ENCODE measurements around the gene BMX. TPM values are rescaled to one million over a fixed set of nuclear protein-coding genes. Genes with fewer than 3 reads are reported as not detected.

The BMX gene
- total RNA-seq, 1 donor = 0.10 TPM

- no peaks in the 10 kb centered on the region for H3K9me3 ChIP-seq (ENCODE audit: low read depth, low read length)
These were observed 4.8 kb upstream of the BMX start for GRCh38 chrX:15495801-15496200.

DNA sequence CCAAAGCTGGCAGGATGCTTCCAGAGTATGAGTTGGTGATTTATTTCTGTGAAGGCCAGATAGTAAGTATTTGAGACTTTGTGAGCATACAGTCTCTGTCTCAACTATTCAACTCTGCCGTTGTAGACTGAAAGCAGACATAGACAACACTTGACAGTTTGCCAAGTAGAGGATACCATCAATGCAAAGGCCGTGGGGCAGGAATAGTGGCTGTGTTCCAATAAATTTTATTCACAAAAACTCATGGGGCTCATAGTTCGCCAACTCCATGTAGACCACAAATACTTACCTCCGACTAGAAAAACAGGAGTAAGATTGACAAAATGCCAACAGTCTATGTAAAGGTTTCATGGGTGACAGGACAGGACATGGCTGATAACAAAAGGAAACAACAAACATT lies 3.8 kb upstream of the BMX start:
- Histone ChIP-seq H3K4me3 (ENCODE audit: low read length) (no peak overlapping the region), H3K27me3 (ENCODE audit: insufficient read depth, low read length) (no peaks in the 10 kb centered on the region), H3K9me3 (ENCODE audit: low read depth, low read length) (no peaks in the 10 kb centered on the region), H3K4me1 (ENCODE audit: insufficient read depth, low read length) (peaks cover 4% of the 10 kb centered on the region)

More at GRCh38 chrX:15495801-15496200, 4.8 kb upstream of the BMX start:
- H3K4me3 ChIP-seq (ENCODE audit: low read length) = no peak overlapping the region
- H3K4me1 ChIP-seq (ENCODE audit: insufficient read depth, low read length) = peaks cover 4% of the 10 kb centered on the region
- no peaks in the 10 kb centered on the region for H3K27me3 ChIP-seq (ENCODE audit: insufficient read depth, low read length)

DNA sequence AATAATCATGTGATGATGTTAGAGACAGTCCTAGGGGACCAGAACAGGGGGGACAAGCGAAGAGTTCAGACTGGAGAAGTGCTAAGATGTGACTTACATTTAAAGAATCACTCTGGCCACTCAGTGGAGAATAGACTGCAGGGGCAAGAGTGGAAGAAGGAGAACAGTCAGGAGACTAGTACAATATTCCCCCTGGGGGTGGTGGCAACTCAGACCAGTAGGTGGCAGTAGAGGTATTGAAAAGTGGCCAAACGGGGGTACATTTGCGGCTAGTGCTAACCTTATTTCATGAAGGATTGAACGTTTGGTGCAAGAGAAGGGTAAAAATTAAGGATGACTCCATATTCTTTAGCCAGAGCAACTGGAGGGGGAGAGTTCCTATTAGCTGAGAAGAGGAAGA lies 2.7 kb upstream of the BMX start:
- H3K4me1 ChIP-seq (ENCODE audit: insufficient read depth, low read length) = peaks cover 4% of the 10 kb centered on the region
- no peaks in the 10 kb centered on the region for H3K9me3 ChIP-seq (ENCODE audit: low read depth, low read length)
- H3K27me3 ChIP-seq (ENCODE audit: insufficient read depth, low read length) = no peaks in the 10 kb centered on the region
- H3K4me3 ChIP-seq (ENCODE audit: low read length) = no peak overlapping the region

DNA sequence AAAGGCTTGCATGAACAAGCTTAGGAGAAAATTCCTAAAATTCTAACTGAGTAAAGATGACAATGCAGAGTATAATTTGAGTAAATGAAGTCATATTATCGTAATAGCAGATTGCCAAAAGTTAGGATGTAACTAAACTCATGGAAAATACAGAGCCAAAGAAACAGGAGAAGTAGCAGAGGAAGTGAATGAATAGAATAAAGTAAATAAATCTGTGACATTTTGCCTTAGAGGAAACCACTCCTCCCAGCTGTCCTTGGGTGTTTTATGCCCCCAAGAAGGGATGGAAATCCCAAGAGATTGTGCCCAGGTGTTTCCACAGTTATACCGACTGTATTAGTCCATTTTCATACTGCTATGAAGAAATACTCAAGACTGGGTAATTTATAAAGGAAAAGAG lies 1.9 kb upstream of the BMX start:
- Histone ChIP-seq H3K4me3 (ENCODE audit: low read length) (no peak overlapping the region), H3K27me3 (ENCODE audit: insufficient read depth, low read length) (no peaks in the 10 kb centered on the region), H3K9me3 (ENCODE audit: low read depth, low read length) (no peaks in the 10 kb centered on the region), H3K4me1 (ENCODE audit: insufficient read depth, low read length) (no peaks in the 10 kb centered on the region)

DNA sequence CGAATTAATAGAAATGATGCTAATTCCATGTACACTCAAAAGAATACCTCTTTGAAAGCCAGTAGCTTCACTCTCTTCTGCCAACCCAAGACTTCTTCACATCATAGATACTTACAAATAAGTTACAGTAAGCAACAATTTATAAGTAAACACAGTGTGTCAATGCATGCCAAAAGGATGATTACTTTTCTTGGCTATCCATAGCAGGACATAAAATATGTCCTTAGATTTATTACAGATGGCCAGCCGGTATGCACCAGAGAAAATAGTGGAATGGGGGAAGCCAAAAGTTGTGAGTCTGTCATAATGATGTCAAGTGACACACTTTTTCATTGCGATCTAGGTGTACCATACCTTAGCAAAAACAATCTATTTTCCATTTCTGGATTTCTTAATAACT lies 631 bp upstream of the BMX start:
- no peaks in the 10 kb centered on the region for H3K4me1 ChIP-seq (ENCODE audit: insufficient read depth, low read length)
- H3K4me3 ChIP-seq (ENCODE audit: low read length) = no peak overlapping the region
- no peaks in the 10 kb centered on the region for H3K27me3 ChIP-seq (ENCODE audit: insufficient read depth, low read length)
- H3K9me3 ChIP-seq (ENCODE audit: low read depth, low read length) = no peaks in the 10 kb centered on the region

- Histone ChIP-seq H3K4me3 (ENCODE audit: low read length) (no peak overlapping the region), H3K27me3 (ENCODE audit: insufficient read depth, low read length) (no peaks in the 10 kb centered on the region), H3K9me3 (ENCODE audit: low read depth, low read length) (no peaks in the 10 kb centered on the region), H3K4me1 (ENCODE audit: insufficient read depth, low read length) (no peaks in the 10 kb centered on the region)
These were observed 899 bp downstream of the BMX start for GRCh38 chrX:15501506-15501905.

DNA sequence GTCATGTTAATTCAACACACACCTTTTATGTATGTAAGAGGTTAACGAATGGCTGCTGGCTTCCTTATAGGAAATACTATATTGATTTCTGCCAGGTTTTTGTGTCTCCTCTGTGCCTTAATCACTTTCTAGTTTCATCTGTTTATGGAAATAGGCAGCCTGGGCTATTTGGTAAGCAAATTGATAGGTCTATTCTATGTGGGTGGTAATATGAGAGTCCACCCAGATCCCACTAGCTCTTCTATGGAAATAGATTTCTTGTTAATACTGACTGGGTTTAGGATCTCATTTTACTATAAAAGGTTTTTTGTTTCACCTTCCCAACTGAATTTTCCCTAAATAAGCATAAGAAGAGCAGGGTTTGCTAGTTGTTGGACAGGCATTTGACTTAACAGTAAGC lies 4.1 kb downstream of the BMX start:
- H3K9me3 ChIP-seq (ENCODE audit: low read depth, low read length) = no peaks in the 10 kb centered on the region
- no peaks in the 10 kb centered on the region for H3K4me1 ChIP-seq (ENCODE audit: insufficient read depth, low read length)
- H3K27me3 ChIP-seq (ENCODE audit: insufficient read depth, low read length) = no peaks in the 10 kb centered on the region
- no peak overlapping the region for H3K4me3 ChIP-seq (ENCODE audit: low read length)

DNA sequence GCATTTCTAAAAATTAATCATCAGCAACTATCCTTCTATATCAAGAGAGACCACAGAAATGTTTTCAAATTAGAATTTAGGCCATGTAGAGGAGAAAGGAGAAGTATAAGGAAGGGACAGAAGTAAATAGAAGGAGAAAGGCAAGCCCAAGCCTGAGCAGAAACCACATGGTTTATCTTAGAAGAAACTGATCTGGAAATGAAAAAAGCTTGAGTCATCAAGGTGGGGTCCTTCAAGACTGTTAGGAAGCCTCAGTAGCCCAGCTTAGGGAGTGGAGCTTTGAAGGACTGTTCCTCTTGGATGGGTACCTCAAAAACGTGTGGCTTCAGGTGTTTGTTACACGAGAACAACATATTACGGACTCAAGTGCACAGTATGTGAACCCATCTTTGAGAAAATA lies 4.5 kb downstream of the BMX start:
- no peaks in the 10 kb centered on the region for H3K9me3 ChIP-seq (ENCODE audit: low read depth, low read length)
- H3K4me3 ChIP-seq (ENCODE audit: low read length) = no peak overlapping the region
- no peaks in the 10 kb centered on the region for H3K27me3 ChIP-seq (ENCODE audit: insufficient read depth, low read length)
- H3K4me1 ChIP-seq (ENCODE audit: insufficient read depth, low read length) = no peaks in the 10 kb centered on the region

GRCh38 chrX:15507005-15507404 lies 6.4 kb downstream of the BMX start:
- Histone ChIP-seq H3K4me3 (ENCODE audit: low read length) (no peak overlapping the region), H3K9me3 (ENCODE audit: low read depth, low read length) (no peaks in the 10 kb centered on the region), H3K4me1 (ENCODE audit: insufficient read depth, low read length) (no peaks in the 10 kb centered on the region), H3K27me3 (ENCODE audit: insufficient read depth, low read length) (no peaks in the 10 kb centered on the region)

- no peaks in the 10 kb centered on the region for H3K4me1 ChIP-seq (ENCODE audit: insufficient read depth, low read length)
- H3K27me3 ChIP-seq (ENCODE audit: insufficient read depth, low read length) = no peaks in the 10 kb centered on the region
- H3K9me3 ChIP-seq (ENCODE audit: low read depth, low read length) = no peaks in the 10 kb centered on the region
- no peak overlapping the region for H3K4me3 ChIP-seq (ENCODE audit: low read length)
These were observed 9.2 kb downstream of the BMX start for GRCh38 chrX:15509845-15510244.

- H3K4me3 ChIP-seq (ENCODE audit: low read length) = no peak overlapping the region
- H3K9me3 ChIP-seq (ENCODE audit: low read depth, low read length) = no peaks in the 10 kb centered on the region
- H3K27me3 ChIP-seq (ENCODE audit: insufficient read depth, low read length) = no peaks in the 10 kb centered on the region
- no peaks in the 10 kb centered on the region for H3K4me1 ChIP-seq (ENCODE audit: insufficient read depth, low read length)
These were observed 11.0 kb downstream of the BMX start for GRCh38 chrX:15511563-15511962.

DNA sequence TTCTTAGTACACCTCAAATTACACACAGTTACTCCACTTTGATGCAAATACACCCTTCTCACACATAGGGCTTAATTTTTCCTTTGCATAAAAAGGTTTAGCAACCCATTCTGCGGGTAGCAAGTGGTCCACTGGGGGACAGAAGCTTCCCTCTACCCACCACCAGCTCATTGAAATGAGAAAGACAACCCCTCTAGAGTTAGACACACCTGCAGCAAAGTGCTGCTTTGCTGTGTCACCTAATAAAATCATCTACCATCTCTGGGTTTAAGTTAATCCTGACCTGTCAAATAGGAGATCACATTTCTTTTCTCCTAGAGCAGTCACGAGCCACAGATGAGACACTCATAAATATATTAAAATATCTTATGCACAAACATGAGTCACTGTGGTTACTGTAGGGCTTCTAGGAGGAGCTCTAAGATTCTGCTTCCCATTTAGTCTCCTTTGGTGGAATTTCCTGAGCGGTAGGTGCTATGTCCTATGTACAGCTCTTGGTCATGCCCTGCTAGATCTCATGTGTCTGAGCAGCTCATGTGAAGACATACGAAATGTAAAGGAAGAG lies 11.9 kb downstream of the BMX start:
- no peaks in the 10 kb centered on the region for H3K27me3 ChIP-seq (ENCODE audit: insufficient read depth, low read length)
- no peak overlapping the region for H3K4me3 ChIP-seq (ENCODE audit: low read length)
- no peaks in the 10 kb centered on the region for H3K4me1 ChIP-seq (ENCODE audit: insufficient read depth, low read length)
- H3K9me3 ChIP-seq (ENCODE audit: low read depth, low read length) = no peaks in the 10 kb centered on the region

GRCh38 chrX:15514279-15514678 lies 13.7 kb downstream of the BMX start:
- H3K27me3 ChIP-seq (ENCODE audit: insufficient read depth, low read length) = no peaks in the 10 kb centered on the region
- H3K9me3 ChIP-seq (ENCODE audit: low read depth, low read length) = no peaks in the 10 kb centered on the region
- no peaks in the 10 kb centered on the region for H3K4me1 ChIP-seq (ENCODE audit: insufficient read depth, low read length)
- no peak overlapping the region for H3K4me3 ChIP-seq (ENCODE audit: low read length)

- H3K4me1 ChIP-seq (ENCODE audit: insufficient read depth, low read length) = no peaks in the 10 kb centered on the region
- H3K4me3 ChIP-seq (ENCODE audit: low read length) = no peak overlapping the region
- no peaks in the 10 kb centered on the region for H3K9me3 ChIP-seq (ENCODE audit: low read depth, low read length)
- H3K27me3 ChIP-seq (ENCODE audit: insufficient read depth, low read length) = no peaks in the 10 kb centered on the region
These were observed 15.3 kb downstream of the BMX start for GRCh38 chrX:15515931-15516330.

DNA sequence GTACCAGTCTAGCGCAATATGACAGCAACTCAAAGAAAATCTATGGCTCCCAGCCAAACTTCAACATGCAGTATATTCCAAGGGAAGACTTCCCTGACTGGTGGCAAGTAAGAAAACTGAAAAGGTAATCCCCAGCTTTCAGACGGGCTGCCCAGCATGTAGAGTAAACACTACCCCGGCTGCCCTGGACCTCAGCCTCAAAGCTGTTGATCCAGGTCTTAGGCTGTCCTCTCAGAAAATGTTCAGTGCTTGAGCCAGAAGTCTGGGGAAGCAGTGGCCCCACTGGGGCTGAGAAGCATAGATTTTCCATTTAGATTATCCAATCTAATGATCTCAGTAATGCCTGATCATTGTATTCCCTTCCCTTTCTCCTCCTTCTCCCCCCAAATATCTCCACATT lies 21.9 kb downstream of the BMX start:
- H3K4me3 ChIP-seq (ENCODE audit: low read length) = no peak overlapping the region
- no peaks in the 10 kb centered on the region for H3K9me3 ChIP-seq (ENCODE audit: low read depth, low read length)
- H3K27me3 ChIP-seq (ENCODE audit: insufficient read depth, low read length) = no peaks in the 10 kb centered on the region
- no peaks in the 10 kb centered on the region for H3K4me1 ChIP-seq (ENCODE audit: insufficient read depth, low read length)

DNA sequence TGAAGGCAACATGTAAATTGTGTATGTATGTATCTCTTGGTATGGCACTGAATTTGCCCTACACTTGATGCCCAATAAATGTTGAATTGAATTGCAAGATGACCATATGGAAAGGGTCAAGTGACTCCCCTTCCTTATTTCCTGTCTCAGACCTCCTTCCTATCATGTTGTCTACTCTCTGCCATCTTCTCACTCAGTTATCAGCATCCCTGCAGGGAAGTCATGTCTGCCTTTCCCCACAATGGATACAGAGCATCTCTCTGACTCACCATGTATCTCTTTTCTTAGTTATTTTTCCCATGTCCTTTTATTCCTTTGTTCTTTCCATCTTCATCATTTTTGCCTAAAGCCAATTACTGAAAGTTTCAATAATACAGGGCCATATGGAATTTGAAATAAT lies 22.5 kb downstream of the BMX start:
- no peaks in the 10 kb centered on the region for H3K9me3 ChIP-seq (ENCODE audit: low read depth, low read length)
- H3K4me3 ChIP-seq (ENCODE audit: low read length) = no peak overlapping the region
- H3K27me3 ChIP-seq (ENCODE audit: insufficient read depth, low read length) = no peaks in the 10 kb centered on the region
- no peaks in the 10 kb centered on the region for H3K4me1 ChIP-seq (ENCODE audit: insufficient read depth, low read length)

DNA sequence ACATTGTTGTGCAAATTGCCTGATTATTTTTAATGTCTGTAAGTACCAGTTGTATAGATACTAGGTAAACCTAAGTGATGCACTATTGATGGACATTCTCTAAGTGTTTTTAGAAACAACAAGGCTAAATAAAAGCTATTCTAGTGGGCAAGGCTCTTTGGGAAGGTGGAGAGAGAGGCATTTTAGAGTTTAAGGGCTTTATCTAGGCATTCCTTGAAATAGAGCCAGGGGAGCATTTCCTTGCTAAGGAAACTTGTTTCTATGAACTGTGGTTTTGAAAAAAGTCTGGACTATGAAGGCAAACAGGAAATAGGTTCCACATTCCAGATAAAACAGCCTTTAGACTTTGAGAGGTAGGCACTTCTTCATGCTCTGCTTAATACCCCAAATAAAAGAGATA lies 23.8 kb downstream of the BMX start:
- no peaks in the 10 kb centered on the region for H3K9me3 ChIP-seq (ENCODE audit: low read depth, low read length)
- H3K27me3 ChIP-seq (ENCODE audit: insufficient read depth, low read length) = no peaks in the 10 kb centered on the region
- no peak overlapping the region for H3K4me3 ChIP-seq (ENCODE audit: low read length)
- H3K4me1 ChIP-seq (ENCODE audit: insufficient read depth, low read length) = no peaks in the 10 kb centered on the region
